A673 (cell line): ENCODE results near the gene CCDC27. TPM values are rescaled to one million over a fixed set of nuclear protein-coding genes. Genes with fewer than 3 reads are reported as not detected.

ENCODE experiments used
- BruUV-seq: library from RNA; stranded (reverse); fragments of 400-500 nt; replicated peaks from 2 replicates; lab custom pipeline; 2021; lab: Mats Ljungman, UMichigan
- CTCF ChIA-PET: fragments of 300-600 bp; sonication (Branson Sonifier 250); formaldehyde crosslinking; loops from one replicate; lab custom pipeline; 2022; ENCODE audit warnings: antibody characterized with exemption; lab: Charles Lee
- POLR2A ChIA-PET: fragments of 300-600 bp; sonication (Branson Sonifier 250); formaldehyde crosslinking; loops from one replicate; lab custom pipeline; 2022; ENCODE audit warnings: antibody characterized with exemption; ENCODE audit not compliant: low non-redundant PET; lab: Charles Lee
- DNase-seq: peaks from one replicate; pipeline ENCODE4 v3.0.0-alpha.2; 2015; ENCODE audit warnings: low spot score
- H3K27ac ChIP-seq: fragments of 200-600 bp; sonication (generic); 2 replicates; pipeline ENCODE4 v1.5.1; 2016; ENCODE audit warnings: mixed run types, low read depth, mild to moderate bottlenecking, mixed read lengths, antibody characterized with exemption, low read length; ENCODE audit not compliant: poor library complexity, severe bottlenecking
- H3K27me3 ChIP-seq: fragments of 200-600 bp; sonication (generic); replicated peaks from 2 replicates; pipeline ENCODE4 v1.6.1; 2017; ENCODE audit warnings: mixed run types, low read depth, mild to moderate bottlenecking, mixed read lengths, antibody characterized with exemption, low read length; ENCODE audit not compliant: insufficient read depth, poor library complexity
- H3K36me3 ChIP-seq: fragments of 200-600 bp; sonication (generic); 2 replicates; pipeline ENCODE4 v1.6.1; 2016; ENCODE audit warnings: mixed run types, mild to moderate bottlenecking, mixed read lengths, antibody characterized with exemption, low read length; ENCODE audit not compliant: insufficient read depth, poor library complexity, severe bottlenecking
- H3K4me1 ChIP-seq: fragments of 200-600 bp; sonication (generic); 2 replicates; pipeline ENCODE4 v1.6.1; 2017; ENCODE audit warnings: mixed run types, mild to moderate bottlenecking, mixed read lengths, antibody characterized with exemption, low read length; ENCODE audit not compliant: insufficient read depth, poor library complexity, severe bottlenecking
- H3K4me3 ChIP-seq: fragments of 200-600 bp; sonication (generic); 2 replicates; pipeline ENCODE4 v1.5.1; 2016; ENCODE audit warnings: low read depth, mixed run types, mild to moderate bottlenecking, mixed read lengths, low read length; ENCODE audit not compliant: poor library complexity, severe bottlenecking
- H3K9me3 ChIP-seq: fragments of 200-600 bp; sonication (generic); 2 replicates; pipeline ENCODE4 v1.6.1; 2016; ENCODE audit warnings: mixed run types, low read depth, mild to moderate bottlenecking, mixed read lengths, antibody characterized with exemption, low read length; ENCODE audit not compliant: poor library complexity, severe bottlenecking
- CTCF ChIP-seq: fragments of 300-800, 200-600 bp; sonication (generic); conservative IDR thresholded peaks from 2 replicates; pipeline ENCODE4 v1.5.1; 2017; ENCODE audit warnings: low read depth, mild to moderate bottlenecking, antibody characterized with exemption, low read length, moderate library complexity, mixed read lengths
- EZH2 ChIP-seq: fragments of 200-600 bp; sonication (generic); IDR thresholded peaks from 2 replicates; pipeline ENCODE4 v1.6.1; 2017; ENCODE audit warnings: borderline replicate concordance, low read depth, mild to moderate bottlenecking, mixed read lengths, antibody characterized with exemption, low read length; ENCODE audit not compliant: poor library complexity, severe bottlenecking
- intact Hi-C: fragments of 100-400 bp; cut with micrococcal nuclease; formaldehyde crosslinking; loops from one replicate; pipeline ENCODE4 v1.10.0; 2022; ENCODE audit not compliant: unreplicated experiment
- total RNA-seq: library from RNA; stranded (reverse); gene quantifications from 2 replicates; pipeline ENCODE4 v1.2.3, GENCODE V29; 2021

Gene CCDC27
- total RNA-seq, 1 experiment from 2014 or later, result not detected

GRCh38 chr1:3707298-3707938 lies 44.8 kb upstream of the CCDC27 start:
- H3K4me1 ChIP-seq, result no peaks in the 10 kb centered on the region
- CTCF ChIA-PET, result no interaction called here
- no peak overlapping the region for H3K27ac ChIP-seq
- TF ChIP-seq CTCF, result no peak
- no peak for TF ChIP-seq EZH2
- POLR2A ChIA-PET, result no interaction called here
- H3K27me3 ChIP-seq, result no peaks in the 10 kb centered on the region
- DNase-seq, result no peak
- no peak overlapping the region for H3K4me3 ChIP-seq
- intact Hi-C loops, result no loop called here
- H3K9me3 ChIP-seq, result no peaks in the 10 kb centered on the region
- BruUV-seq, result no TSS peak
- no peaks in the 10 kb centered on the region for H3K36me3 ChIP-seq

- Histone ChIP-seq H3K36me3 (no peaks in the 10 kb centered on the region), H3K9me3 (no peaks in the 10 kb centered on the region), H3K27ac (no peak overlapping the region), H3K27me3 (no peaks in the 10 kb centered on the region), H3K4me1 (no peaks in the 10 kb centered on the region), H3K4me3 (no peak overlapping the region)
- no TSS peak for BruUV-seq
- intact Hi-C loops, result no loop called here
- no peak for DNase-seq
- ChIA-PET CTCF (no interaction called here), POLR2A (no interaction called here)
- TF ChIP-seq CTCF (no peak), EZH2 (no peak)
Measured at GRCh38 chr1:3707939-3708328, 44.3 kb upstream of the CCDC27 start.

- POLR2A ChIA-PET, result no interaction called here
- no peak for DNase-seq
- Histone ChIP-seq H3K27ac (no peak overlapping the region), H3K4me1 (no peaks in the 10 kb centered on the region), H3K36me3 (no peaks in the 10 kb centered on the region), H3K27me3 (no peaks in the 10 kb centered on the region), H3K4me3 (no peak overlapping the region), H3K9me3 (no peaks in the 10 kb centered on the region)
- TF ChIP-seq CTCF (no peak), EZH2 (no peak)
- CTCF ChIA-PET, result no interaction called here
- intact Hi-C loops, result no loop called here
- BruUV-seq, result no TSS peak
Measured at GRCh38 chr1:3708791-3709190, 43.5 kb upstream of the CCDC27 start.
